GM18511 (cell line): ENCODE measurements around the gene SPRED1.
A peak's percentile ranks its signal among the peaks of the same experiment; 100 is the strongest.

Experiments
- ATAC-seq: cut with Tn5 transposase; IDR thresholded peaks from one replicate; pipeline ENCODE4 v1.9.1; 2021; ENCODE audit warnings: mild to moderate bottlenecking, moderate library complexity; ENCODE audit not compliant: unreplicated experiment

Gene SPRED1

DNA sequence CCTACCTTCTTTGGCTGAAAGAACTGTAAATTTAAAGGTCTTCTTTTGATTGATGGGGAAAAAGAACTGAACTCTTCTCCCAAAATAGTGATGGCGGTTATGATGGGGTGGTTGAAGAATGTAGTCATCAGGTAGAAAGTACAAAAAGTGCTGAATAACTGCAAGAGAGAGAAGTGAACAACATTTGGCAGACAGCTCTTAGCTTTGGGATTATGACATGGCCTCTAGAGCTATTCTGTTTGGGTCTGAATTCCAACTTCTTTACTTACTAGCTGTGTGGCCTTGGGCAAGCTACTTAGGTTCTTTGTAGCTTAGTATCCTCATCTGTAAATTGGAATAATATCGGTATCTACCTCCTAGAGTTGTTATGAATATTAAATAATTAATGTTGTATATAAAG is 91.7 kb downstream of the SPRED1 start:
- no peak for ATAC-seq

DNA sequence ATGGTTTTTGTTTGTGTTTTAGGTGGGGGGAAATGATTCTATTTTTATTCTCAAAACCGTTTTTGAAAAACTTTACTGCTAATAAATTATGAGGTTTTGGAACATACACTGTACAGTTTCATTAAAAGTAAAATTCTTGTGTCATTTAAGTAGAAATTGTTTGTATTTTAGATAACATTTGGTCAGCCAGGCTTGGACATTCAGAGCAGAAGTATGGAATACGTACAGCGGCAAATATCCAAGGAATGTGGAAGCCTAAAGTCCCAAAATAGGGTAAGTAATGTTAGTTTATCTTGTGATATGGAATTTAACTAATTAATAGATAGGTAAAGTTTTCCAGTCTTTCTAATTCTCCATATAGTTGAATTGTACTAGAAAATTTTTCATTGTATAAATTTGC is 96.6 kb downstream of the SPRED1 start:
- ATAC-seq: no peak

DNA sequence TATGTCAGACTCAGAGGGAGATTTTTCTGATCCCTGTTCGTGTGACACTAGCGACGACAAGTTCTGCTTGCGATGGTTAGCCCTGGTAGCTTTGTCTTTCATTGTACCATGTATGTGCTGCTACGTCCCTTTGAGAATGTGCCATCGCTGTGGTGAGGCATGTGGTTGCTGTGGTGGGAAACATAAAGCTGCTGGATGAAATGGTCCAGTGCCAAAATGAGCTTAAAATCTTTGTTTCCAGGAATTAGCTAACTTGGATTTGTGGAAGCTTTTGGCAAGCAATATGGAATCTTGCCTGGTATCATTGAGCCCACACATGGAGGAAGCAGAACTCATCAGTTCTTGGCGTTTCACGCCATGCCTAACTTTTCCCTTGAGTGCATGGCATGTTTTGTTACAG is 98.8 kb downstream of the SPRED1 start:
- no peak for ATAC-seq

- peak; percentile 68 for ATAC-seq
Observed at GRCh38 chr15:38354315-38354929, 101.8 kb downstream of the SPRED1 start.

- ATAC-seq: no peak
Observed at GRCh38 chr15:38362355-38362754, 109.7 kb downstream of the SPRED1 start.

- no peak for ATAC-seq
Observed at GRCh38 chr15:38367476-38367875, 114.8 kb downstream of the SPRED1 start.

GRCh38 chr15:38369936-38370478 is 117.4 kb downstream of the SPRED1 start:
- ATAC-seq: no peak

GRCh38 chr15:38373016-38373415 is 120.4 kb downstream of the SPRED1 start:
- ATAC-seq: no peak

DNA sequence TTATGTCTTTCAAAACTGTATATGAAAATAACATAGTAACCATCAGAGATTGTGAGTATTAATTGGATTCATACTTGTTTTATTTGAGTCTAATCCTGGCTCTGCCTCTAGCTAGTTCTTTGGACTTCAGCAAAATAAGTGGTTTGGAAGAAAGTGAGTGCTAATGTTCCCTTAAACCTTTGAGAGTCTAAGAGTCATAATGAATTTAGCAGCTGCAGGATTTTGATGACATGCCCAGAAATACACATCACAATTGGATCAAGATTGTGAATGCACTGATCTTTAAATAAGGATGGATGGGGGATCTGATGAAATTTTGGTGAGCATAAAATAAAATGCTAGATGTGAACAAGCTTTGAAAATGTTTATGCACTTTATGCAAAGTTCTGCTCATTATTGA is 121.4 kb downstream of the SPRED1 start:
- ATAC-seq: no peak

- no peak for ATAC-seq
Observed at GRCh38 chr15:38374556-38374955, 121.9 kb downstream of the SPRED1 start.

- no peak for ATAC-seq
Observed at GRCh38 chr15:38376081-38376480, 123.4 kb downstream of the SPRED1 start.

DNA sequence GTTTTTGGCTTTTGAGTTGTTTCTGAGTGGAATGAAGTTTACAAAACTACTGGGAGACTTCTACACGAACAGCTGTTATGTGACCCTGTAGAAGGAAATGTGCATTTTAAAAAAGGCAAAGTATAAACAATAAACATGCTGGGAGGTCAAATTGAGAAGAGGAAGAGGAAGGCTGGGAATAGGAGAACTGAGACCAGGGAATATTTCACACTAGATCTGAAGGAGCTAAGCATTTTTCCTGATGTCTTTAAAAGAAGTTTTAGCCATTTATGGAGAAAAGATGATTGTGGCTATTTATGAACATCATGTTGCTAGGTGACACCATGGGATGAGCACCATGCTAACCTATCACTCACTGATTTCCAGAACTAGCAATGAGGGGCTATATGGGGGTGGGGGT is 125.0 kb downstream of the SPRED1 start:
- no peak for ATAC-seq

GRCh38 chr15:38378161-38378560 is 125.5 kb downstream of the SPRED1 start:
- no peak for ATAC-seq

DNA sequence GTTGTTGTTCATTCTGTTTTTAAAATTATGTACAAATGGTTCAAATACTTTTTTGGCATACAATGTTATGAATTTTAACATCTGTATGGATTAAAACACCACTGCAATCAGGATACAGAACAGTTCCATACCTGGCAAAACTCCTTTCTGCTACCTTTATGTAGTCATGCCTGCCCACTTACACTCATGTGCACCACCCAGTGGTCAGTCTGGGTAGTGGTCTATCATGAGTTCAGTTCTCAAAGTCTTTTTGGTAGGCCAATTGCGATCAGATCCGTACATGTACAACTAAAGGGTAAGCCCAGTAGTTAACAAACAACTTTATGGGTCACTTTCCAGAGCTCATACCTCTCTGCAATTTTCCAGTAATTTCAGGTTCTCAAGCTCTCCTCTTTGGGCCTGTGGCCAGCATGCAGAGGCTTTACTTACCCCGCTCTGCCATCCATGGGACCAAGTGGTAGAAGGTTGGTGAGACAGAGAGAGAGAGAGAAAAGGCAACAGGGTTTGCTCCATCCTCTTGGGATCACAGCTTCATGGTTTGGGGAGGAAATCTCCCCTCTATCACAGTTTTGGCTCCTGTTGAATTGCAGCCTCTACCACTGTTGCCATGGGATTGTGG is 137.4 kb downstream of the SPRED1 start:
- ATAC-seq: peak; percentile 91

DNA sequence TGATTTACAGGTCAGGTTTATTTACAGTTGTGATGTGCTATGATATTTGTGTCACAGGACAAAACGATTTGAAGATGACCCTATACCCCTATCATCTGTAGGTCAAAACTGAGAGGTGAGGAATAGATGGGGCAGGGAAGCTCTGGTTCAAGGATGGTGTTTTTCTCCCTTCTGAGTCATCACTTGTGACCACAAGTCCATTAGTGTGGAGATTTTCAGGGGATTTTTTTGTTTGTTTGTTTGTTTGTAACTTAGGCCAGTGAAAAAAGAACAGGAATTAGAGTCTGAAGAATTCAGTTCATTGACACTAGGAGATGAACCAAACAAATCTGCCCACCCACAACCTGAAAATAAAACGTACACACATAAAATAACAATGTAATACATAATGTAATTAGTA is 138.6 kb downstream of the SPRED1 start:
- ATAC-seq: no peak

DNA sequence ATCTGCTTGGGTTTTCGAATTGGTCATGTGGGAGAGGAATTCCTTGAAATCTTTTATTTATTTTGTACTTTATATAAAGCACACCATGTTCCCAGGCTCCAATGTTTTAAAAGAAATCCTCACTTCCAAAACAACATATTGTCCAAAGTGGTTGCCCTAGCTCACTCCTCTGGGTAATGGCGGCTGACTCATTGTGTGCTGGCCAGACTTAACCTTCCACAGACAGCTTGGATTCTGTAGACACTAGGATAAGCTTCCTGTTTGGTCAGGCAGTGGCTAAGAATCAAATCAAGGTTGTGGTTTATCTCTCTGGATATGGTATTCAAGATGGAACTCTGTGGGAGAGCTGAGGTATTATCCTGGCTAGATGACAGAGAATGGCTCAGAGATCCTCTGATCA is 145.5 kb downstream of the SPRED1 start:
- no peak for ATAC-seq

GRCh38 chr15:38401106-38401505 is 148.5 kb downstream of the SPRED1 start:
- no peak for ATAC-seq

DNA sequence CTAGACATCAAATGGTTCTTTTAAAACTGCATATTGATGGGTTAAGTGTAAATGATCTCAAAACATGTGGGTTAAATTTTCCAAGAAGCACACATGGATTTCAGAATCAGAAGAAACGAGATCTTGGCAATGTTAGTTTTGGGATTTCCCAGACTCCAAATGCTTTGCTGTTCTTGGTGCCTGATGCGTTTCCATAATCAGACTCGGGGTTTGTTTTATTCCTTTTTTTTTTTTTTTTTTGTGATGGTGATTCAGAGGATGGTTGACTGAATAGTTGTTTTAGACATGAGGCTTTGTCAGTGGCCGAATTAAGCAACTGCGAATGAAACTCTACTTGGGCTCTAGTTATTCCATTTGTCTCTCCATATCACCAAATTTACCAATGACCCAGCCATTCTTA is 149.1 kb downstream of the SPRED1 start:
- no peak for ATAC-seq

GRCh38 chr15:38406436-38406835 is 153.8 kb downstream of the SPRED1 start:
- no peak for ATAC-seq
